ENCODE measurements around the gene METTL24. TPM values are rescaled to one million over a fixed set of nuclear protein-coding genes. Genes with fewer than 3 reads are reported as not detected.

The METTL24 gene
- total RNA-seq, 1 donor from 2014 or later = 28.1 TPM

- H3K27me3 Mint-ChIP-seq (ENCODE audit: low read depth) = no peaks in the 10 kb centered on the region
- TF ChIP-seq CTCF (IDR thresholded peaks at IDR 0.05; ENCODE audit: unreplicated experiment) = no peak
- peak in 1 of 2 experiments; percentile 53 for DNase-seq (ENCODE audit: low spot score in 2 of 2, unreplicated experiment in 2 of 2)
- no peaks in the 10 kb centered on the region for H3K9me3 Mint-ChIP-seq
- peak overlapping the region; percentile 39 for H3K4me3 Mint-ChIP-seq
- no peaks in the 10 kb centered on the region for H3K36me3 Mint-ChIP-seq
- peaks cover 96% of the 10 kb centered on the region for H3K4me1 Mint-ChIP-seq
- H3K27ac Mint-ChIP-seq = peak overlapping the region; percentile 98
These were observed 28.3 kb downstream of the METTL24 start for GRCh38 chr6:110329714-110330436.

- Mint-ChIP-seq H3K4me3 (peak overlapping the region; percentile 39), H3K36me3 (no peaks in the 10 kb centered on the region), H3K9me3 (no peaks in the 10 kb centered on the region), H3K27ac (peak overlapping the region; percentile 98), H3K4me1 (peaks cover 95% of the 10 kb centered on the region), H3K27me3 (ENCODE audit: low read depth) (no peaks in the 10 kb centered on the region)
- TF ChIP-seq CTCF (IDR thresholded peaks at IDR 0.05; ENCODE audit: unreplicated experiment) = no peak
- DNase-seq (ENCODE audit: low spot score in 2 of 2, unreplicated experiment in 2 of 2) = no peak
These were observed 28.8 kb downstream of the METTL24 start for GRCh38 chr6:110329348-110329713.

GRCh38 chr6:110328259-110328658 lies 29.9 kb downstream of the METTL24 start:
- no peaks in the 10 kb centered on the region for H3K36me3 Mint-ChIP-seq
- no peak for TF ChIP-seq CTCF (IDR thresholded peaks at IDR 0.05; ENCODE audit: unreplicated experiment)
- H3K4me1 Mint-ChIP-seq = peaks cover 95% of the 10 kb centered on the region
- no peak for DNase-seq (ENCODE audit: low spot score in 2 of 2, unreplicated experiment in 2 of 2)
- H3K27me3 Mint-ChIP-seq (ENCODE audit: low read depth) = no peaks in the 10 kb centered on the region
- H3K9me3 Mint-ChIP-seq = no peaks in the 10 kb centered on the region
- peak overlapping the region; percentile 11 for H3K4me3 Mint-ChIP-seq
- H3K27ac Mint-ChIP-seq = peak overlapping the region; percentile 98

GRCh38 chr6:110327391-110327790 lies 30.8 kb downstream of the METTL24 start:
- no peaks in the 10 kb centered on the region for H3K36me3 Mint-ChIP-seq
- peaks cover 97% of the 10 kb centered on the region for H3K4me1 Mint-ChIP-seq
- no peaks in the 10 kb centered on the region for H3K27me3 Mint-ChIP-seq (ENCODE audit: low read depth)
- H3K9me3 Mint-ChIP-seq = no peaks in the 10 kb centered on the region
- no peak for TF ChIP-seq CTCF (IDR thresholded peaks at IDR 0.05; ENCODE audit: unreplicated experiment)
- peak overlapping the region; percentile 98 for H3K27ac Mint-ChIP-seq
- H3K4me3 Mint-ChIP-seq = no peak overlapping the region
- DNase-seq (ENCODE audit: low spot score in 2 of 2, unreplicated experiment in 2 of 2) = no peak

- no peak overlapping the region for H3K4me3 Mint-ChIP-seq
- H3K27me3 Mint-ChIP-seq (ENCODE audit: low read depth) = no peaks in the 10 kb centered on the region
- peaks cover 97% of the 10 kb centered on the region for H3K4me1 Mint-ChIP-seq
- H3K27ac Mint-ChIP-seq = peak overlapping the region; percentile 98
- no peak for DNase-seq (ENCODE audit: low spot score in 2 of 2, unreplicated experiment in 2 of 2)
- no peaks in the 10 kb centered on the region for H3K36me3 Mint-ChIP-seq
- TF ChIP-seq CTCF (IDR thresholded peaks at IDR 0.05; ENCODE audit: unreplicated experiment) = no peak
- no peaks in the 10 kb centered on the region for H3K9me3 Mint-ChIP-seq
These were observed 31.5 kb downstream of the METTL24 start for GRCh38 chr6:110326609-110327008.

All from mesothelial cell of epicardium (in vitro differentiated cells).